DOHH2 (cell line): ENCODE measurements around the gene POFUT2.

ENCODE experiments used
- CTCF ChIP-seq: fragments of 200-600 bp; sonication (generic); IDR thresholded peaks from one replicate; pipeline ENCODE4 v1.5.1; 2014; ENCODE audit warnings: antibody characterized with exemption, mild to moderate bottlenecking, low read depth, low read length; ENCODE audit not compliant: poor library complexity, severe bottlenecking
- EZH2phosphoT487 ChIP-seq: fragments of 200-600 bp; sonication (generic); IDR thresholded peaks from 2 replicates; pipeline ENCODE4 v1.6.1; 2017; ENCODE audit warnings: borderline replicate concordance, mild to moderate bottlenecking, antibody characterized with exemption, low read length, moderate library complexity, mixed read lengths

GRCh38 chr21:45281411-45282282, 6.0 kb downstream of the POFUT2 start:
- TF ChIP-seq CTCF = no peak
- TF ChIP-seq EZH2phosphoT487 = no peak
